Progenitor cell of endocrine pancreas (in vitro differentiated cells): ENCODE measurements around the gene CHCT1. TPM values are rescaled to one million over a fixed set of nuclear protein-coding genes. Genes with fewer than 3 reads are reported as not detected.

Experiments used
- DNase-seq: peaks from one replicate; pipeline ENCODE4 v3.0.0; 2021; ENCODE audit warnings: low spot score; ENCODE audit not compliant: unreplicated experiment
- H3K27ac Mint-ChIP-seq: 2 replicates; pipeline ENCODE4 v1.8.0; 2021; ENCODE audit warnings: mild to moderate bottlenecking, moderate library complexity, mixed read lengths
- H3K27me3 Mint-ChIP-seq: 2 replicates; pipeline ENCODE4 v1.8.0; 2021; ENCODE audit warnings: mixed read lengths
- H3K36me3 Mint-ChIP-seq: 2 replicates; pipeline ENCODE4 v1.8.0; 2022; ENCODE audit warnings: mixed read lengths; ENCODE audit not compliant: insufficient read depth
- H3K4me1 Mint-ChIP-seq: 2 replicates; pipeline ENCODE4 v1.8.0; 2021; ENCODE audit warnings: low read depth, mixed read lengths
- H3K4me3 Mint-ChIP-seq: 2 replicates; pipeline ENCODE4 v1.8.0; 2021; ENCODE audit warnings: low read depth, mild to moderate bottlenecking, moderate library complexity, mixed read lengths
- H3K9me3 Mint-ChIP-seq: 2 replicates; pipeline ENCODE4 v1.8.0; 2021; ENCODE audit warnings: low read depth, mixed read lengths
- CTCF ChIP-seq: fragments of 200-600 bp; sonication (generic); IDR thresholded peaks from one replicate; pipeline ENCODE4 v1.5.0; 2021; ENCODE audit warnings: antibody characterized with exemption, mild to moderate bottlenecking; ENCODE audit not compliant: unreplicated experiment
- total RNA-seq: library from RNA; stranded (reverse); gene quantifications from 2 replicates; pipeline ENCODE4 v1.2.1, GENCODE V29; 2021

CHCT1 gene
- total RNA-seq, 1 donor from 2014 or later, result not detected

GRCh38 chr17:60473788-60474187 is 51.5 kb downstream of the CHCT1 start:
- Mint-ChIP-seq H3K27me3 (no peaks in the 10 kb centered on the region), H3K9me3 (peaks cover 4% of the 10 kb centered on the region), H3K27ac (no peak overlapping the region), H3K4me1 (peaks cover 3% of the 10 kb centered on the region), H3K4me3 (no peak overlapping the region), H3K36me3 (peaks cover 30% of the 10 kb centered on the region)
- TF ChIP-seq CTCF, result no peak
- DNase-seq, result no peak

Other genes starting within 250 kb of the CHCT1 start
- 42.7 and 42.8 TPM in 2 replicates for gene USP32, start 30.4 kb upstream of the CHCT1 start, total RNA-seq
- 54.3 and 61.3 TPM in 2 replicates for gene APPBP2, start 103.8 kb downstream of the CHCT1 start, total RNA-seq
- 20.8 and 21.2 TPM in 2 replicates for gene PPM1D, start 177.7 kb downstream of the CHCT1 start, total RNA-seq